DOHH2 (cell line): ENCODE results near the gene AP1S3.

ENCODE experiments used
- H3F3A ChIP-seq: fragments of 200-600 bp; sonication (generic), shearing (Covaris generic); 2 replicates; pipeline ENCODE4 v1.6.0; 2016; ENCODE audit warnings: antibody characterized with exemption, mild to moderate bottlenecking; ENCODE audit not compliant: control insufficient read depth, insufficient read depth
- H3K27ac ChIP-seq: fragments of 200-600 bp; sonication (generic); 2 replicates; pipeline ENCODE4 v1.5.1; 2014; ENCODE audit warnings: low read depth, mild to moderate bottlenecking, low read length, moderate library complexity
- H3K27me3 ChIP-seq: fragments of 200-600 bp; sonication (generic); 2 replicates; pipeline ENCODE4 v1.6.1; 2014; ENCODE audit warnings: mild to moderate bottlenecking, low read length, mixed read lengths; ENCODE audit not compliant: control insufficient read depth
- H3K36me3 ChIP-seq: fragments of 200-600 bp; sonication (generic); 2 replicates; pipeline ENCODE4 v1.6.1; 2014; ENCODE audit warnings: mild to moderate bottlenecking, low read length, moderate library complexity, mixed read lengths; ENCODE audit not compliant: control insufficient read depth
- H3K4me1 ChIP-seq: fragments of 200-600 bp; sonication (generic); 2 replicates; pipeline ENCODE4 v1.6.1; 2014; ENCODE audit warnings: mild to moderate bottlenecking, low read length, mixed read lengths; ENCODE audit not compliant: control insufficient read depth
- H3K4me2 ChIP-seq: fragments of 200-600 bp; sonication (generic); 2 replicates; pipeline ENCODE4 v1.6.0; 2014; ENCODE audit warnings: mild to moderate bottlenecking, low read length, moderate library complexity
- H3K4me3 ChIP-seq: fragments of 200-600 bp; sonication (generic); 2 replicates; pipeline ENCODE4 v1.5.1; 2014; ENCODE audit warnings: mild to moderate bottlenecking, low read length, mixed read lengths
- H3K79me2 ChIP-seq: fragments of 200-600 bp; sonication (generic); 2 replicates; pipeline ENCODE4 v1.6.1; 2014; ENCODE audit warnings: mild to moderate bottlenecking, low read length, mixed read lengths; ENCODE audit not compliant: control insufficient read depth
- H3K9me2 ChIP-seq: fragments of 200-600 bp; sonication (generic); replicated peaks from 2 replicates; pipeline ENCODE4 v1.6.1; 2014; ENCODE audit warnings: mild to moderate bottlenecking, low read length, mixed read lengths; ENCODE audit not compliant: control insufficient read depth
- H3K9me3 ChIP-seq: fragments of 200-600 bp; sonication (generic); 2 replicates; pipeline ENCODE4 v1.6.1; 2014; ENCODE audit warnings: antibody characterized with exemption, low read length, mixed read lengths; ENCODE audit not compliant: control insufficient read depth, insufficient read depth
- H4K20me1 ChIP-seq: fragments of 200-600 bp; sonication (generic); 2 replicates; pipeline ENCODE4 v1.6.0; 2014; ENCODE audit warnings: low read depth, mild to moderate bottlenecking, antibody characterized with exemption, low read length, moderate library complexity; ENCODE audit not compliant: control insufficient read depth, insufficient read depth
- CTCF ChIP-seq: fragments of 200-600 bp; sonication (generic); IDR thresholded peaks from one replicate; pipeline ENCODE4 v1.5.1; 2014; ENCODE audit warnings: antibody characterized with exemption, mild to moderate bottlenecking, low read depth, low read length; ENCODE audit not compliant: poor library complexity, severe bottlenecking
- EZH2phosphoT487 ChIP-seq: fragments of 200-600 bp; sonication (generic); IDR thresholded peaks from 2 replicates; pipeline ENCODE4 v1.6.1; 2017; ENCODE audit warnings: borderline replicate concordance, mild to moderate bottlenecking, antibody characterized with exemption, low read length, moderate library complexity, mixed read lengths

Gene AP1S3

GRCh38 chr2:223746611-223747010 is 90.8 kb downstream of the AP1S3 start:
- Histone ChIP-seq H3K36me3 (no peaks in the 10 kb centered on the region), H3K27ac (no peak overlapping the region), H3K4me1 (no peaks in the 10 kb centered on the region), H3F3A (no peaks in the 10 kb centered on the region), H3K79me2 (no peaks in the 10 kb centered on the region), H3K27me3 (no peaks in the 10 kb centered on the region; the same call in 1 of the 2 replicates), H3K9me2 (no peaks in the 10 kb centered on the region), H3K9me3 (no peaks in the 10 kb centered on the region), H3K4me2 (no peak overlapping the region), H4K20me1 (no peaks in the 10 kb centered on the region), H3K4me3 (no peak overlapping the region)
- no peak for TF ChIP-seq EZH2phosphoT487
- TF ChIP-seq CTCF = no peak

GRCh38 chr2:223744580-223744979 is 92.8 kb downstream of the AP1S3 start:
- TF ChIP-seq EZH2phosphoT487 (no peak), CTCF (no peak)
- Histone ChIP-seq H3K27ac (no peak overlapping the region), H4K20me1 (no peaks in the 10 kb centered on the region), H3K4me3 (no peak overlapping the region), H3K9me3 (no peaks in the 10 kb centered on the region), H3K9me2 (no peaks in the 10 kb centered on the region), H3K79me2 (no peaks in the 10 kb centered on the region), H3K27me3 (no peaks in the 10 kb centered on the region; the same call in 1 of the 2 replicates), H3K4me2 (no peak overlapping the region), H3K4me1 (no peaks in the 10 kb centered on the region), H3F3A (no peaks in the 10 kb centered on the region), H3K36me3 (no peaks in the 10 kb centered on the region)

- Histone ChIP-seq H3K9me3 (no peaks in the 10 kb centered on the region), H3K27ac (no peak overlapping the region), H3K4me2 (no peak overlapping the region), H3K4me1 (no peaks in the 10 kb centered on the region), H3K9me2 (no peaks in the 10 kb centered on the region), H4K20me1 (no peaks in the 10 kb centered on the region), H3K36me3 (no peaks in the 10 kb centered on the region), H3K79me2 (no peaks in the 10 kb centered on the region), H3K27me3 (no peaks in the 10 kb centered on the region), H3K4me3 (no peak overlapping the region), H3F3A (no peaks in the 10 kb centered on the region)
- TF ChIP-seq CTCF (no peak), EZH2phosphoT487 (no peak)
These were observed 96.7 kb downstream of the AP1S3 start for GRCh38 chr2:223740679-223741078.

GRCh38 chr2:223737207-223737606 is 100.2 kb downstream of the AP1S3 start:
- Histone ChIP-seq H3K4me2 (no peak overlapping the region), H3K36me3 (no peaks in the 10 kb centered on the region), H3K4me3 (no peak overlapping the region), H3K79me2 (no peaks in the 10 kb centered on the region), H4K20me1 (no peaks in the 10 kb centered on the region), H3F3A (no peaks in the 10 kb centered on the region), H3K9me3 (no peaks in the 10 kb centered on the region), H3K27ac (no peak overlapping the region), H3K4me1 (no peaks in the 10 kb centered on the region), H3K27me3 (no peaks in the 10 kb centered on the region), H3K9me2 (no peaks in the 10 kb centered on the region)
- TF ChIP-seq EZH2phosphoT487 (no peak), CTCF (no peak)
